GM18526 (cell line): ENCODE results near the gene SCD.

ENCODE experiments used
- POLR2A ChIP-seq: IDR thresholded peaks from 3 replicates; pipeline ENCODE4 v1.6.1; 2011; ENCODE audit not compliant: insufficient read length; ENCODE audit errors: extremely low read depth

Gene SCD

GRCh38 chr10:100333661-100334440, 13.2 kb upstream of the SCD start:
- TF ChIP-seq POLR2A: no peak

GRCh38 chr10:100334762-100335161, 12.3 kb upstream of the SCD start:
- TF ChIP-seq POLR2A: no peak

GRCh38 chr10:100338434-100339036, 8.5 kb upstream of the SCD start:
- no peak for TF ChIP-seq POLR2A

GRCh38 chr10:100339236-100339635, 7.8 kb upstream of the SCD start:
- no peak for TF ChIP-seq POLR2A

- no peak for TF ChIP-seq POLR2A
Measured at GRCh38 chr10:100340948-100341847, 5.8 kb upstream of the SCD start.

GRCh38 chr10:100341953-100342626, 4.9 kb upstream of the SCD start:
- no peak for TF ChIP-seq POLR2A

GRCh38 chr10:100342627-100342972, 4.4 kb upstream of the SCD start:
- no peak for TF ChIP-seq POLR2A

- TF ChIP-seq POLR2A: no peak
Measured at GRCh38 chr10:100344241-100344788, 2.7 kb upstream of the SCD start.

- TF ChIP-seq POLR2A: no peak
Measured at GRCh38 chr10:100345570-100346330, 1.3 kb upstream of the SCD start.

- peak; percentile 17 for TF ChIP-seq POLR2A
Measured at GRCh38 chr10:100346351-100346764, 675 bp upstream of the SCD start.

- TF ChIP-seq POLR2A: no peak
Measured at GRCh38 chr10:100347568-100348195, 649 bp downstream of the SCD start.

GRCh38 chr10:100348389-100348927, 1.4 kb downstream of the SCD start:
- no peak for TF ChIP-seq POLR2A

- no peak for TF ChIP-seq POLR2A
Measured at GRCh38 chr10:100349087-100349486, 2.1 kb downstream of the SCD start.

GRCh38 chr10:100349672-100350071, 2.6 kb downstream of the SCD start:
- no peak for TF ChIP-seq POLR2A
